ENCODE data around the gene CD101. TPM values are rescaled to one million over a fixed set of nuclear protein-coding genes. Genes with fewer than 3 reads are reported as not detected.
A peak's percentile ranks its signal among the peaks of the same experiment; 100 is the strongest.

Gene CD101
- total and polyA plus RNA-seq, 2 experiments from 2014 or later = 1.2 to 1.3 TPM

- TF ChIP-seq POLR2AphosphoS5 (IDR thresholded peaks at IDR 0.05; ENCODE audit: low read depth) (no peak), ZNF331 (CRISPR knock-in tag; IDR thresholded peaks at IDR 0.05; ENCODE audit: low read depth) (no peak), STAT1 (IDR thresholded peaks at IDR 0.05; ENCODE audit: unreplicated experiment) (no peak), ZNF114 (CRISPR knock-in tag; IDR thresholded peaks at IDR 0.05) (no peak)
Measured at GRCh38 chr1:117046781-117047180, 45.2 kb downstream of the CD101 start (continued).

DNA sequence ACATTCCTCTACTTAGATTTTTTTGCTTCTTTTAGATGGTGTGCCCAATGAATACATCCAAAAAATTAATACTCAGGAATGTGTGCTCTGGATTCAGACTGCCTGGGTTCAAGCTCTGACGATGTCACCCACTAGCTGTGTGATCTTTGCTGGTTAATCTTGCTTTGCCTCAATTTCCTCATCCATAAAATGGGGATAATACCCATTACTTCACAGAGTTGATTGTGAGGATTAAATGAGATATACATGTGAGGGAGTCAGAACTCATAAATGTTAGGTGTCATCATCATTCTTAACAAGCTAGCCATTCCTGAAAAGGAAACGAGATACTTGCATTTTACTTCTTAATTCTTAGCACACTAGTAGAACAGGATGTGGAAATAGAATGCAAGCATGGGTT lies 45.7 kb downstream of the CD101 start:
- H3K9me2 ChIP-seq (ENCODE audit: insufficient read depth) = no peaks in the 10 kb centered on the region
- no peaks in the 10 kb centered on the region for H3K4me1 ChIP-seq (ENCODE audit: insufficient read depth)
- H2AFZ ChIP-seq = no peak overlapping the region
- H3F3A ChIP-seq (replicated peaks; ENCODE audit: low read depth) = no peaks in the 10 kb centered on the region
- H3K79me2 ChIP-seq (replicated peaks; ENCODE audit: insufficient read depth) = no peaks in the 10 kb centered on the region
- no peak overlapping the region for H3K4me2 ChIP-seq
- H4K20me1 ChIP-seq (replicated peaks; ENCODE audit: insufficient read depth) = no peaks in the 10 kb centered on the region
- Mint-ChIP-seq H3K36me3 (ENCODE audit: low read depth) (0 out of 3 replicates have a peak, but pooled peaks cover 3% of the 10 kb centered on the region), H3K9me3 (no peaks in the 10 kb centered on the region; the same call in 2 of the 3 replicates), H3K27me3 (ENCODE audit: insufficient read depth, low read depth, poor library complexity) (peaks cover 6% of the 10 kb centered on the region), H3K27ac (no peak overlapping the region), H3K4me1 (no peaks in the 10 kb centered on the region), H3K4me3 (no peak overlapping the region)
- no peak for TF ChIP-seq CTCF (conservative IDR thresholded peaks at IDR 0.05; ENCODE audit: low read depth in 2 of 2)
- ATAC-seq (no peak), DNase-seq (ENCODE audit: low spot score) (no peak)
- no peaks in the 10 kb centered on the region for H3K27me3 ChIP-seq (ENCODE audit: insufficient read depth)
- H3K36me3 ChIP-seq (ENCODE audit: insufficient read depth) = no peaks in the 10 kb centered on the region
- no peak overlapping the region for H3K4me3 ChIP-seq
- H3K27ac ChIP-seq (ENCODE audit: low read depth) = no peak overlapping the region

DNA sequence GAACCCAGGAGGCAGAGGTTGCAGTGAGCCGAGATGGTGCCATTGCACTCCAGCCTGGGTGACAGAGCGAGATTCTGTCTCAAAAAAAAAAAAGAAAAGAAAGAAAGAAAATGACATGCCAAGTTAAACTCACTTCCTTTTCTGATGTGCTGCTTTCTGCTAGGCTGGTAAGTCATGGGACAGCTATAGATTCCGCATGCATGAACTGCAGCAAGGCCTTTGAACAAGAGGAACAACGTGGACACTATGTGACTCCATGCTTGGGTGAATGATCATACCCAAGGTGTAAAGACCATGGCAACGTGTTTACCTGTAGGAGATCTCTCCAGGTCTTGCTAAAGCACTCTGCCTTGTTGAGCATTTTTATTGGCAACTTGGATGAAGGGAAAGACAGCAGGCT lies 48.3 kb downstream of the CD101 start:
- Histone ChIP-seq H3K4me2 (no peak overlapping the region), H3K27me3 (ENCODE audit: insufficient read depth) (no peaks in the 10 kb centered on the region), H3K79me2 (replicated peaks; ENCODE audit: insufficient read depth) (no peaks in the 10 kb centered on the region), H3K4me1 (ENCODE audit: insufficient read depth) (no peaks in the 10 kb centered on the region), H4K20me1 (replicated peaks; ENCODE audit: insufficient read depth) (no peaks in the 10 kb centered on the region), H3F3A (replicated peaks; ENCODE audit: low read depth) (no peaks in the 10 kb centered on the region), H3K36me3 (ENCODE audit: insufficient read depth) (no peaks in the 10 kb centered on the region), H3K9me2 (ENCODE audit: insufficient read depth) (no peaks in the 10 kb centered on the region), H3K4me3 (no peak overlapping the region), H2AFZ (no peak overlapping the region), H3K27ac (ENCODE audit: low read depth) (no peak overlapping the region)
- Mint-ChIP-seq H3K4me3 (no peak overlapping the region), H3K4me1 (no peaks in the 10 kb centered on the region), H3K9me3 (no peaks in the 10 kb centered on the region), H3K27me3 (ENCODE audit: insufficient read depth, low read depth, poor library complexity) (peaks cover 6% of the 10 kb centered on the region), H3K27ac (no peak overlapping the region), H3K36me3 (ENCODE audit: low read depth) (0 out of 3 replicates have a peak, but pooled peaks cover 3% of the 10 kb centered on the region)
- no peak for DNase-seq (ENCODE audit: low spot score)
- TF ChIP-seq POLR2AphosphoS5 (IDR thresholded peaks at IDR 0.05; ENCODE audit: low read depth) = no peak
- no peak for ATAC-seq

GRCh38 chr1:117051224-117052064 lies 49.9 kb downstream of the CD101 start:
- Histone ChIP-seq H3K4me2 (no peak overlapping the region), H3K27me3 (ENCODE audit: insufficient read depth) (no peaks in the 10 kb centered on the region), H3K4me3 (no peak overlapping the region), H3K79me2 (replicated peaks; ENCODE audit: insufficient read depth) (no peaks in the 10 kb centered on the region), H4K20me1 (replicated peaks; ENCODE audit: insufficient read depth) (no peaks in the 10 kb centered on the region), H3K4me1 (ENCODE audit: insufficient read depth) (no peaks in the 10 kb centered on the region), H2AFZ (0 out of 2 replicates have a peak overlapping the region, but pooled peaks have one; percentile 24), H3F3A (replicated peaks; ENCODE audit: low read depth) (no peaks in the 10 kb centered on the region), H3K36me3 (ENCODE audit: insufficient read depth) (no peaks in the 10 kb centered on the region), H3K9me2 (ENCODE audit: insufficient read depth) (no peaks in the 10 kb centered on the region), H3K27ac (ENCODE audit: low read depth) (no peak overlapping the region)
- H3K27me3 Mint-ChIP-seq (ENCODE audit: insufficient read depth, low read depth, poor library complexity) = no peaks in the 10 kb centered on the region
- H3K27ac Mint-ChIP-seq = peak overlapping the region; percentile 26; the same call in 1 of the 2 replicates
- DNase-seq (ENCODE audit: low spot score) = no peak
- no peak for ATAC-seq
- H3K4me1 Mint-ChIP-seq = no peaks in the 10 kb centered on the region
- no peaks in the 10 kb centered on the region for H3K9me3 Mint-ChIP-seq
- H3K4me3 Mint-ChIP-seq = no peak overlapping the region
- H3K36me3 Mint-ChIP-seq (ENCODE audit: low read depth) = peaks cover 7% of the 10 kb centered on the region; the same call in 1 of the 3 replicates
- no peak for TF ChIP-seq NANOG (IDR thresholded peaks at IDR 0.05; ENCODE audit: borderline replicate concordance)
- no peak for TF ChIP-seq POLR2AphosphoS5 (IDR thresholded peaks at IDR 0.05; ENCODE audit: low read depth)
- no peak for TF ChIP-seq ZNF114 (CRISPR knock-in tag; IDR thresholded peaks at IDR 0.05)
- TF ChIP-seq CTCF (conservative IDR thresholded peaks at IDR 0.05; ENCODE audit: low read depth in 2 of 2) = no peak

All from GM23338 (cell line).